Stimulated activated CD8-positive, alpha-beta memory T cell treated with anti-CD3 and anti-CD28 coated beads, Interleukin-2, amount 100 ng/mL, for 1 hour (primary cell): ENCODE data around the gene LRGUK.

Source experiments
- DNase-seq, 2 donors: peaks; one replicate each; pipeline ENCODE4 v3.0.0-alpha.2; 2020; ENCODE audit warnings: low read depth in 2 of 2

LRGUK gene

GRCh38 chr7:134126146-134126545, 994 bp upstream of the LRGUK start:
- DNase-seq, result no peak

GRCh38 chr7:134126596-134126965, 559 bp upstream of the LRGUK start:
- no peak for DNase-seq

GRCh38 chr7:134128829-134129228, 1.7 kb downstream of the LRGUK start:
- DNase-seq, result no peak

- no peak for DNase-seq
Observed at GRCh38 chr7:134129856-134130523, 2.9 kb downstream of the LRGUK start.

GRCh38 chr7:134134004-134134403, 6.9 kb downstream of the LRGUK start:
- no peak for DNase-seq

GRCh38 chr7:134140889-134141867, 14.0 kb downstream of the LRGUK start:
- peak in 1 of 2 donors; percentile 13 for DNase-seq

- no peak for DNase-seq
Observed at GRCh38 chr7:134141868-134142264, 14.7 kb downstream of the LRGUK start.

- DNase-seq, result no peak
Observed at GRCh38 chr7:134153493-134154136, 26.5 kb downstream of the LRGUK start.

GRCh38 chr7:134154581-134155130, 27.5 kb downstream of the LRGUK start:
- no peak for DNase-seq

GRCh38 chr7:134155206-134155605, 28.1 kb downstream of the LRGUK start:
- DNase-seq, result no peak

- no peak for DNase-seq
Observed at GRCh38 chr7:134155871-134156270, 28.7 kb downstream of the LRGUK start.

- no peak for DNase-seq
Observed at GRCh38 chr7:134165252-134165651, 38.1 kb downstream of the LRGUK start.

- no peak for DNase-seq
Observed at GRCh38 chr7:134167250-134167649, 40.1 kb downstream of the LRGUK start.

- no peak for DNase-seq
Observed at GRCh38 chr7:134167841-134168240, 40.7 kb downstream of the LRGUK start.

GRCh38 chr7:134174795-134175261, 47.7 kb downstream of the LRGUK start:
- no peak for DNase-seq

GRCh38 chr7:134175334-134176036, 48.3 kb downstream of the LRGUK start:
- no peak for DNase-seq

GRCh38 chr7:134176037-134176350, 48.9 kb downstream of the LRGUK start:
- DNase-seq, result no peak

- DNase-seq, result no peak
Observed at GRCh38 chr7:134179036-134180011, 52.2 kb downstream of the LRGUK start.

GRCh38 chr7:134180376-134180775, 53.2 kb downstream of the LRGUK start:
- DNase-seq, result no peak

GRCh38 chr7:134182078-134182477, 54.9 kb downstream of the LRGUK start:
- DNase-seq, result no peak
